B cell (primary cell): ENCODE results near the gene OR7A5. TPM values are rescaled to one million over a fixed set of nuclear protein-coding genes. Genes with fewer than 3 reads are reported as not detected.
"Not testable (repeated sequence)": the region's sequence is repeated elsewhere in the genome, so short reads cannot be mapped to it uniquely, and the experiment has no call there.

ENCODE experiments used
- ATAC-seq: fragments of 200-7000 bp; cut with Tn5 transposase; one replicate; pipeline ENCODE4 v1.10.0; 2021; ENCODE audit warnings: low read depth, mild to moderate bottlenecking, moderate number of reproducible peaks, moderate library complexity
- CTCF ChIA-PET: fragments of 350-600 bp; sonication (Branson Sonifier 250); formaldehyde crosslinking; loops from one replicate; lab custom pipeline; 2021; ENCODE audit warnings: antibody characterized with exemption, inconsistent platforms; lab: Charles Lee
- POLR2A ChIA-PET: fragments of 350-600 bp; sonication (Branson Sonifier 250); formaldehyde crosslinking; loops from one replicate; lab custom pipeline; 2021; ENCODE audit warnings: antibody characterized with exemption; lab: Charles Lee
- DNase-seq: peaks from one replicate; pipeline ENCODE4 v3.0.0; 2013
- H2AFZ ChIP-seq: 2 replicates; pipeline ENCODE4 v1.6.1; 2012; ENCODE audit warnings: mild to moderate bottlenecking, low read depth, low read length; ENCODE audit not compliant: insufficient read depth, poor library complexity, severe bottlenecking
- H3K27ac ChIP-seq, 2 donors: 1 replicate in 1 of 2; 2 replicates in 1 of 2; pipeline ENCODE4 v1.5.1; 2012 to 2013; ENCODE audit warnings: low read length in 2 of 2, mild to moderate bottlenecking in 2 of 2, moderate library complexity in 1 of 2
- H3K27me3 ChIP-seq, 4 experiments: fragments of 200-600 bp in 1 of 4; sonication (generic) in 1 of 4; replicated peaks in 1 of 4; 1 replicate in 2 of 4; 2 replicates in 2 of 4; pipeline versions ENCODE4 v1.6.1 to v1.7.0; 2013 to 2016; ENCODE audit warnings: low read length in 3 of 4, mild to moderate bottlenecking in 2 of 4, mixed read lengths in 1 of 4, moderate library complexity in 1 of 4; ENCODE audit not compliant: insufficient read depth in 4 of 4, control insufficient read depth in 3 of 4; ENCODE audit errors: control extremely low read depth in 1 of 4
- H3K36me3 ChIP-seq, 2 experiments: replicated peaks in 1 of 2; 1 replicate in 1 of 2; 2 replicates in 1 of 2; pipeline versions ENCODE4 v1.6.1 to v1.7.1; 2013; ENCODE audit warnings: low read length in 1 of 2; ENCODE audit not compliant: insufficient read depth in 2 of 2, control insufficient read depth in 1 of 2; ENCODE audit errors: control extremely low read depth in 1 of 2, extremely low read depth in 1 of 2
- H3K4me1 ChIP-seq, 2 donors: fragments of 200-600 bp in 1 of 2; sonication (generic) in 1 of 2; 1 replicate in 1 of 2; 2 replicates in 1 of 2; pipeline versions ENCODE4 v1.5.1 to v1.6.1; 2013 to 2017; ENCODE audit warnings: low read length in 2 of 2; ENCODE audit not compliant: control insufficient read depth in 2 of 2, insufficient read depth in 2 of 2
- H3K4me2 ChIP-seq: replicated peaks from 2 replicates; pipeline ENCODE3; 2012; ENCODE audit warnings: mild to moderate bottlenecking, low read depth, low read length; ENCODE audit not compliant: poor library complexity, severe bottlenecking
- H3K4me3 ChIP-seq, 5 experiments: fragments of 200-600 bp in 1 of 5; sonication (generic) in 1 of 5; 1 replicate in 3 of 5; 2 replicates in 2 of 5; pipeline versions ENCODE4 v1.5.1 to v1.7.0; 2011 to 2016; ENCODE audit warnings: low read length in 4 of 5, mild to moderate bottlenecking in 4 of 5, low read depth in 2 of 5, control low read depth in 1 of 5, moderate library complexity in 1 of 5; ENCODE audit not compliant: insufficient read depth in 1 of 5; ENCODE audit errors: control extremely low read depth in 1 of 5, extremely low read depth in 1 of 5
- H3K79me2 ChIP-seq: fragments of 200-600 bp; sonication (generic); one replicate; pipeline ENCODE4 v1.6.0; 2016; ENCODE audit warnings: low read length; ENCODE audit not compliant: control insufficient read depth, insufficient read depth
- H3K9ac ChIP-seq: fragments of 200-600 bp; sonication (generic); 2 replicates; pipeline ENCODE4 v1.6.1; 2017; ENCODE audit warnings: mild to moderate bottlenecking, low read length, moderate library complexity
- H3K9me3 ChIP-seq, 3 donors: one replicate each; pipeline versions ENCODE4 v1.6.1 to v1.7.1; 2013; ENCODE audit warnings: low read length in 2 of 3; ENCODE audit not compliant: control insufficient read depth in 2 of 3, insufficient read depth in 1 of 3; ENCODE audit errors: control extremely low read depth in 1 of 3
- H4K20me1 ChIP-seq: 2 replicates; pipeline ENCODE4 v1.6.0; 2012; ENCODE audit warnings: mild to moderate bottlenecking, low read length; ENCODE audit not compliant: insufficient read depth, control insufficient read depth, poor library complexity, severe bottlenecking
- H3K27ac Mint-ChIP-seq: one replicate; pipeline ENCODE4 v1.8.0; 2021; ENCODE audit warnings: mixed read lengths
- H3K27me3 Mint-ChIP-seq: one replicate; pipeline ENCODE4 v1.8.0; 2021; ENCODE audit warnings: mixed read lengths
- H3K4me1 Mint-ChIP-seq: one replicate; pipeline ENCODE4 v1.8.0; 2021; ENCODE audit warnings: mixed read lengths
- H3K4me3 Mint-ChIP-seq: one replicate; pipeline ENCODE4 v1.8.0; 2021; ENCODE audit warnings: mixed read lengths
- H3K9me3 Mint-ChIP-seq: one replicate; pipeline ENCODE4 v1.8.0; 2022; ENCODE audit warnings: mixed read lengths; ENCODE audit not compliant: insufficient read depth
- EZH2 ChIP-seq: IDR thresholded peaks from 2 replicates; pipeline ENCODE4 v1.6.1; 2012; ENCODE audit warnings: borderline replicate concordance, low read depth, mild to moderate bottlenecking, moderate library complexity, low read length; ENCODE audit not compliant: insufficient read depth, poor library complexity, severe bottlenecking
- WGBS: methylation state at CpG from one replicate; pipeline ENCODE4 v1.1.5; 2013; ENCODE audit warnings: missing lambda C conversion rate; ENCODE audit not compliant: insufficient coverage; 5-methylcytosine and 5-hydroxymethylcytosine counted together
- intact Hi-C: fragments of 100-400 bp; cut with micrococcal nuclease; formaldehyde crosslinking; loops from one replicate; pipeline ENCODE4 v1.10.0; 2022
- polyA plus RNA-seq: library from polyadenylated mRNA; depleted of rRNA; stranded (reverse); fragments of >200 nt; gene quantifications from 2 replicates; pipeline ENCODE4 v1.2.3, GENCODE V29; 2012
- total RNA-seq, 2 donors: library from RNA; stranded (reverse); fragments of 120-200 nt in 1 of 2; gene quantifications; 1 replicate in 1 of 2; 2 replicates in 1 of 2; pipeline versions ENCODE4 v1.2.3 to v1.2.4, GENCODE V29; 2013 to 2022
- TF ChIP-seq, protein P1 (sequence below): fragments of 200-600 bp; IDR thresholded peaks from one replicate; pipeline ENCODE4 v1.8.0; 2022; ENCODE audit warnings: antibody characterized with exemption, mild to moderate bottlenecking

Gene OR7A5
- total and polyA plus RNA-seq, 2 donors (not counting 1 experiment from before 2014, with no cell fraction given) = not detected

DNA sequence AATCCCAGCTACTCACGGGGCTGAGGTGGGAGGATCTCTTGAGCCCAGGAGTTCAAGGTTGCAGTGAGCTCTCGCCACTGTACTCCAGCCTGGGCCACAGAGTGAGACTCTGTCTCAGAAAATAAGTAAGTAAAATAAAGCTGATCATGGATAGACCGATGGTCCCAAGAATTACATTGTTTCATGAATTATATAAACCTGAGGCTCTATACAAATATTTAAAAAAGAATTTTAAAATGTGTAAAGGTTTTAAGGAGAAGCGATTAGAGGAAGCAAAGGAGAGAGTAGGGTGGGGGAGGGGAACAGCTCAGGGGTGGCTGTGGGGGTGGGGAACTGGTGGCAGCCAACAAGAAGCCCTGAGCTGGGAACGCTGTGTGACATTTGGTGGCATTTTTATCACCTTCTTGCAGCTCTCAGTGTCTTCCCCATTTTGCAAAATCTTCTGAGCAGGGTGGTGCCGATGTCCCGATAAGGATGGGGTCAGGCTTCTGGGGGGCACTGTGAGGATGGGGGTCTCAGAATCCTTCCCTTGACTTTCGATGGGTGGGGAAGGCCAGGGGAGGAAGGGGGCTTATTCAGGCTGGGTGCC lies 51.5 kb downstream of the OR7A5 start:
- H3K27me3 ChIP-seq, H3K27me3 Mint-ChIP-seq, CTCF ChIA-PET, H3K4me2 ChIP-seq, H3K79me2 ChIP-seq, H3K27ac ChIP-seq, H4K20me1 ChIP-seq, H3K9ac ChIP-seq, H3K4me3 Mint-ChIP-seq, POLR2A ChIA-PET, H3K36me3 ChIP-seq, intact Hi-C loops, H3K27ac Mint-ChIP-seq, H2AFZ ChIP-seq, DNase-seq, H3K9me3 Mint-ChIP-seq, H3K4me3 ChIP-seq: not testable (repeated sequence)
- Histone ChIP-seq H3K9me3 (peaks cover 0 to 14% (median 0%) of the 10 kb centered on the region in 3 donors), H3K4me1 (peaks cover 20 to 42% of the 10 kb centered on the region in 2 donors)
- peaks cover 37% of the 10 kb centered on the region for H3K4me1 Mint-ChIP-seq
- ATAC-seq = peak; percentile 20
- 44% methylated on average over 3 of the region's 8 CpGs for WGBS

GRCh38 chr19:14782626-14783409 lies 52.2 kb downstream of the OR7A5 start:
- no peak overlapping the region for H3K9ac ChIP-seq
- H3K4me3 Mint-ChIP-seq = no peak overlapping the region
- H3K27ac Mint-ChIP-seq = no peak overlapping the region

GRCh38 chr19:14781713-14782536 lies 53.1 kb downstream of the OR7A5 start:
- DNase-seq, H3K4me3 ChIP-seq, H3K79me2 ChIP-seq, H3K9ac ChIP-seq, H3K36me3 ChIP-seq, H3K27me3 Mint-ChIP-seq, ATAC-seq, H3K27ac Mint-ChIP-seq, H3K9me3 ChIP-seq, CTCF ChIA-PET, H2AFZ ChIP-seq, H3K4me2 ChIP-seq, intact Hi-C loops, H3K4me3 Mint-ChIP-seq, H3K9me3 Mint-ChIP-seq, H3K27ac ChIP-seq, H4K20me1 ChIP-seq, POLR2A ChIA-PET, H3K27me3 ChIP-seq: not testable (repeated sequence)
- H3K4me1 Mint-ChIP-seq = peaks cover 39% of the 10 kb centered on the region
- WGBS = 100% methylated on average over 4 of the region's 17 CpGs
- H3K4me1 ChIP-seq = peaks cover 22 to 40% of the 10 kb centered on the region in 2 donors

More at GRCh38 chr19:14782626-14783409, 52.2 kb downstream of the OR7A5 start:
- Histone ChIP-seq H3K79me2 (no peaks in the 10 kb centered on the region), H3K4me1 (peaks cover 20 to 42% of the 10 kb centered on the region in 2 donors), H3K36me3 (no peaks in the 10 kb centered on the region), H3K9me3 (peaks cover 0 to 10% (median 0%) of the 10 kb centered on the region in 3 donors), H3K4me2 (no peak overlapping the region), H4K20me1 (no peaks in the 10 kb centered on the region), H3K27me3 (peaks cover 0 to 3% (median 0%) of the 10 kb centered on the region in 4 experiments), H2AFZ (no peak overlapping the region), H3K27ac (no peak overlapping the region), H3K4me3 (no peak overlapping the region)
- no peaks in the 10 kb centered on the region for H3K9me3 Mint-ChIP-seq
- ChIA-PET CTCF (no interaction called here), POLR2A (no interaction called here)
- no peak for DNase-seq
- ATAC-seq = no peak
- intact Hi-C loops = no loop called here
- peaks cover 37% of the 10 kb centered on the region for H3K4me1 Mint-ChIP-seq
- 96% methylated on average over 13 of the region's 16 CpGs for WGBS
- TF ChIP-seq EZH2 = no peak
- TF ChIP-seq, protein P1, sequence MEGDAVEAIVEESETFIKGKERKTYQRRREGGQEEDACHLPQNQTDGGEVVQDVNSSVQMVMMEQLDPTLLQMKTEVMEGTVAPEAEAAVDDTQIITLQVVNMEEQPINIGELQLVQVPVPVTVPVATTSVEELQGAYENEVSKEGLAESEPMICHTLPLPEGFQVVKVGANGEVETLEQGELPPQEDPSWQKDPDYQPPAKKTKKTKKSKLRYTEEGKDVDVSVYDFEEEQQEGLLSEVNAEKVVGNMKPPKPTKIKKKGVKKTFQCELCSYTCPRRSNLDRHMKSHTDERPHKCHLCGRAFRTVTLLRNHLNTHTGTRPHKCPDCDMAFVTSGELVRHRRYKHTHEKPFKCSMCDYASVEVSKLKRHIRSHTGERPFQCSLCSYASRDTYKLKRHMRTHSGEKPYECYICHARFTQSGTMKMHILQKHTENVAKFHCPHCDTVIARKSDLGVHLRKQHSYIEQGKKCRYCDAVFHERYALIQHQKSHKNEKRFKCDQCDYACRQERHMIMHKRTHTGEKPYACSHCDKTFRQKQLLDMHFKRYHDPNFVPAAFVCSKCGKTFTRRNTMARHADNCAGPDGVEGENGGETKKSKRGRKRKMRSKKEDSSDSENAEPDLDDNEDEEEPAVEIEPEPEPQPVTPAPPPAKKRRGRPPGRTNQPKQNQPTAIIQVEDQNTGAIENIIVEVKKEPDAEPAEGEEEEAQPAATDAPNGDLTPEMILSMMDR = no peak
- peaks cover 7% of the 10 kb centered on the region for H3K27me3 Mint-ChIP-seq
